AG04449 (cell line): ENCODE data around the gene RASA2.

Experiments
- CTCF ChIA-PET: fragments of 350-600 bp; formaldehyde crosslinking; extraction: SDS; loops from one replicate; lab custom pipeline; 2021; ENCODE audit warnings: antibody characterized with exemption; lab: Yijun Ruan, JAX
- POLR2A ChIA-PET: fragments of 400-600, 350-600 bp; formaldehyde crosslinking; extraction: SDS; loops from one replicate; lab custom pipeline; 2020; ENCODE audit warnings: antibody characterized with exemption, inconsistent platforms; lab: Yijun Ruan, JAX
- DNase-seq: peaks from one replicate; pipeline ENCODE4 v3.0.0-alpha.2; 2010; ENCODE audit warnings: low read depth, low spot score
- H3K4me3 ChIP-seq: 2 replicates; pipeline ENCODE4 v1.5.1; 2011; ENCODE audit warnings: low read depth, mild to moderate bottlenecking, control low read depth, low read length
- CTCF ChIP-seq: IDR thresholded peaks from one replicate; pipeline ENCODE4 v1.5.1; 2011; ENCODE audit warnings: mild to moderate bottlenecking, moderate library complexity, low read length, control low read depth, inconsistent platforms; ENCODE audit not compliant: insufficient read depth; ENCODE audit errors: missing control alignments

The RASA2 gene

GRCh38 chr3:141442446-141442845, 44.4 kb upstream of the RASA2 start:
- ChIA-PET POLR2A (interaction anchor here (0.6 to 1.0 kb wide), 6 partner anchors 9 to 140 kb away, joined by 3 to 4 read pairs (median 4); partner anchors contain the start of gene ZBTB38), CTCF (interaction anchor here (0.6 to 11.4 kb wide), 22 partner anchors 8 to 218 kb away, joined by 3 to 161 read pairs (median 4); partner anchors contain the start of genes PXYLP1 and ZBTB38)
- H3K4me3 ChIP-seq: no peak overlapping the region
- TF ChIP-seq CTCF: no peak
- DNase-seq: no peak

GRCh38 chr3:141442914-141443313, 43.9 kb upstream of the RASA2 start:
- H3K4me3 ChIP-seq: no peak overlapping the region
- DNase-seq: no peak
- POLR2A ChIA-PET: interaction anchor here (0.6 to 0.9 kb wide), 2 partner anchors 9 to 17 kb away, joined by 3 to 4 read pairs; no protein-coding TSS in a partner anchor
- TF ChIP-seq CTCF: no peak
- CTCF ChIA-PET: interaction anchor here (0.9 to 11.4 kb wide), 12 partner anchors 12 to 160 kb away, joined by 3 to 161 read pairs (median 6); partner anchors contain the start of gene ZBTB38

- no peak for TF ChIP-seq CTCF
- no peak overlapping the region for H3K4me3 ChIP-seq
- no peak for DNase-seq
- ChIA-PET CTCF (interaction anchor here (0.7 to 11.4 kb wide), 6 partner anchors 10 to 140 kb away, joined by 3 to 161 read pairs (median 59); no protein-coding TSS in a partner anchor), POLR2A (no interaction called here)
Observed at GRCh38 chr3:141444586-141445285, 42.1 kb upstream of the RASA2 start.

GRCh38 chr3:141445990-141446389, 40.8 kb upstream of the RASA2 start:
- DNase-seq: no peak
- POLR2A ChIA-PET: interaction anchor here (0.7 to 1.2 kb wide), 2 partner anchors 112 to 134 kb away, joined by 3 to 4 read pairs; no protein-coding TSS in a partner anchor
- H3K4me3 ChIP-seq: no peak overlapping the region
- CTCF ChIA-PET: interaction anchor here (0.7 to 11.4 kb wide), 7 partner anchors 10 to 140 kb away, joined by 3 to 102 read pairs (median 4); no protein-coding TSS in a partner anchor
- no peak for TF ChIP-seq CTCF

GRCh38 chr3:141446737-141447136, 40.1 kb upstream of the RASA2 start:
- no peak for DNase-seq
- no peak overlapping the region for H3K4me3 ChIP-seq
- ChIA-PET POLR2A (interaction anchor here (1.2 kb wide), 1 partner anchor 135 kb away, joined by 3 read pairs; no protein-coding TSS in a partner anchor), CTCF (interaction anchor here (0.7 to 11.4 kb wide), 6 partner anchors 9 to 140 kb away, joined by 3 to 102 read pairs (median 4); no protein-coding TSS in a partner anchor)
- TF ChIP-seq CTCF: no peak

GRCh38 chr3:141447383-141447782, 39.4 kb upstream of the RASA2 start:
- ChIA-PET POLR2A (no interaction called here), CTCF (interaction anchor here (1.6 to 11.4 kb wide), 6 partner anchors 8 to 216 kb away, joined by 5 to 102 read pairs (median 20); partner anchors contain the start of gene PXYLP1)
- DNase-seq: no peak
- H3K4me3 ChIP-seq: no peak overlapping the region
- TF ChIP-seq CTCF: no peak
